ENCODE data around the gene ENOPH1.

Gene ENOPH1

DNA sequence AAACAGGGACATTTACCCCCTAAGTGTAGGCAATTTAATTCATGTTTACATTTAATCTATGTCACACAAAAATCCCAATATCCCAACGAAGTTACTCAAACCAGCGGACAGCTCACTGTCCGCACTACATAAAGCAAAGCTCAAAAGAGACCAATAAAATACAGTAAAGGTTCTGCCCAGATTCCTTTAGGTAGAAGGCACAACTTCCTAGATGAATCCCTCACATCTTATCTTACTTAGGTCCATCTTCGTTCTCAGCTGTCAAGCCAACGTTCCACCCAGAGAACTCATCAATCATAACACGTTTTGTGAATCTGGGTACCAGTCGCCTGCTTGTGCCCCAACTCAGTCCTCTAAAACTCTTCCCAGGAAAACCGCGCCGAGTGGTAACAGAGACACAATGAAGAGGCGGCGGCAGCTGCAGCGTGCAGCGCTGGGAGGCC, 1.8 kb upstream of the ENOPH1 start:
- DNase-seq (ENCODE audit: low read depth): no peak
- peak overlapping the region; percentile 93 for H3K4me3 ChIP-seq (ENCODE audit: low read depth, low read length)
- TF ChIP-seq, protein P1, sequence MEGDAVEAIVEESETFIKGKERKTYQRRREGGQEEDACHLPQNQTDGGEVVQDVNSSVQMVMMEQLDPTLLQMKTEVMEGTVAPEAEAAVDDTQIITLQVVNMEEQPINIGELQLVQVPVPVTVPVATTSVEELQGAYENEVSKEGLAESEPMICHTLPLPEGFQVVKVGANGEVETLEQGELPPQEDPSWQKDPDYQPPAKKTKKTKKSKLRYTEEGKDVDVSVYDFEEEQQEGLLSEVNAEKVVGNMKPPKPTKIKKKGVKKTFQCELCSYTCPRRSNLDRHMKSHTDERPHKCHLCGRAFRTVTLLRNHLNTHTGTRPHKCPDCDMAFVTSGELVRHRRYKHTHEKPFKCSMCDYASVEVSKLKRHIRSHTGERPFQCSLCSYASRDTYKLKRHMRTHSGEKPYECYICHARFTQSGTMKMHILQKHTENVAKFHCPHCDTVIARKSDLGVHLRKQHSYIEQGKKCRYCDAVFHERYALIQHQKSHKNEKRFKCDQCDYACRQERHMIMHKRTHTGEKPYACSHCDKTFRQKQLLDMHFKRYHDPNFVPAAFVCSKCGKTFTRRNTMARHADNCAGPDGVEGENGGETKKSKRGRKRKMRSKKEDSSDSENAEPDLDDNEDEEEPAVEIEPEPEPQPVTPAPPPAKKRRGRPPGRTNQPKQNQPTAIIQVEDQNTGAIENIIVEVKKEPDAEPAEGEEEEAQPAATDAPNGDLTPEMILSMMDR (IDR thresholded peaks at IDR 0.05; ENCODE audit: low read depth, low read length, missing control alignments): no peak

DNA sequence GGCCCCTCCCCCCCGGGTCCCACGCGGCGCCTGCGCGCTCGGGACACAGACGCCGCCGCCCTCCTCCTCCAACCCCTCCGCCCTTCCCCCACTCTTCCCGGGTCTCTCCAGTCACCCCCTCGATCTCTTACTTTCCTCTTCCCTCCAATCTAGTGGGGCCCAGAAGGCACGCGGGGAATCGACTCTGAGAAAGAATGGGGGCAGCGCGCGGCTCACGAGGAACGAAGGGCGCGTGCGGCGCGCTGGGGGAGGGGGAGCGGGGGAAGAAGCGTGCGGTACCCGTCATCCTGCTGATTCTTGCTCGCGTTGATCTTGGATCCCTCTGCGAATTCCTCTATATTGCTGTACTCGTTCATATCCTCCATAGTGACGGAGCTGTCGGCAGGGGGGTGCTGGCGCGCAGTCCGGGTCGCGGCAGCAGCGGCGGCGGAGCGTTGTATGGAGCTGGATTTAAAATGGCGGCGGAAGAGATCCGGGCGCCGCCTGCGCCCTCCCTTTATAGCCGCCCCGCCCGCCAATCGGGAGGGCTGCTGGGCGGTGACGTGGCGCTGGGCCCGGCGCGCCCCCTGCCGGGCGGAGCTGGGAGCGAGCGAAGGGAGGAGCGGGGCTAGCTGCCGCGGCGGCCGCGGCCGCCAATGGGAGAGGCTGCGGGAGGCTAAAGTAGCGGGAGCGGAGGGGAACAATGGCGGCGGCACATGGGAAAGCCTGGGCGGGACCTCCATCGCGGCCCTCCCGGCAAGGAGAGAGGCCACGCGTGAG, 1.2 kb upstream of the ENOPH1 start:
- TF ChIP-seq, protein P1 (IDR thresholded peaks at IDR 0.05; ENCODE audit: low read depth, low read length, missing control alignments): peak; percentile 79
- DNase-seq (ENCODE audit: low read depth): peak; percentile 54
- peak overlapping the region; percentile 99 for H3K4me3 ChIP-seq (ENCODE audit: low read depth, low read length)

DNA sequence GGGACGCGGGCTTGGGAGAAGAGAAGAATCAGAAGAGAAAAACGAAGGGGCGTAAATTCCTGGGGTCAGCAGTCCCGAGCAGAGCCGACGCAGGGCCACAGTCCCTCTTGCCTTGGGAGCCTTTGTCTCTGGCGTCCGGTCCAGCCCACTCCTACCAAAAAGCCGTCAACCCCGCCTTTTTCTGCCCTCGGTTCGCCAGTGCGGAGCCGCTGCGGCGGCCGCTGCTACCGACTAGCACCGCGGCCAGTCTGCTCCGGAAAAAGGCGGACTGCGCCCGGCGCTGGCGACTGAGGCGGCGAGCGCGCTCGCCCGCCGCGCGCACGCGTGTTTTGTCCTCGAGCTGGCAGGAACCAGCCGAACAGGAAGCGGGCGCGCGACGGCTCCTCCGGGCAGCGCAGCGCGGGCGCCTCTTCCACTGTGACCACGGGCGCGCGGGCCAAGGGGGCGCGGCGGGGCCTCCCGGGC, 630 bp upstream of the ENOPH1 start:
- peak overlapping the region; percentile 99 for H3K4me3 ChIP-seq (ENCODE audit: low read depth, low read length)
- TF ChIP-seq, protein P1 (IDR thresholded peaks at IDR 0.05; ENCODE audit: low read depth, low read length, missing control alignments): no peak
- DNase-seq (ENCODE audit: low read depth): no peak

DNA sequence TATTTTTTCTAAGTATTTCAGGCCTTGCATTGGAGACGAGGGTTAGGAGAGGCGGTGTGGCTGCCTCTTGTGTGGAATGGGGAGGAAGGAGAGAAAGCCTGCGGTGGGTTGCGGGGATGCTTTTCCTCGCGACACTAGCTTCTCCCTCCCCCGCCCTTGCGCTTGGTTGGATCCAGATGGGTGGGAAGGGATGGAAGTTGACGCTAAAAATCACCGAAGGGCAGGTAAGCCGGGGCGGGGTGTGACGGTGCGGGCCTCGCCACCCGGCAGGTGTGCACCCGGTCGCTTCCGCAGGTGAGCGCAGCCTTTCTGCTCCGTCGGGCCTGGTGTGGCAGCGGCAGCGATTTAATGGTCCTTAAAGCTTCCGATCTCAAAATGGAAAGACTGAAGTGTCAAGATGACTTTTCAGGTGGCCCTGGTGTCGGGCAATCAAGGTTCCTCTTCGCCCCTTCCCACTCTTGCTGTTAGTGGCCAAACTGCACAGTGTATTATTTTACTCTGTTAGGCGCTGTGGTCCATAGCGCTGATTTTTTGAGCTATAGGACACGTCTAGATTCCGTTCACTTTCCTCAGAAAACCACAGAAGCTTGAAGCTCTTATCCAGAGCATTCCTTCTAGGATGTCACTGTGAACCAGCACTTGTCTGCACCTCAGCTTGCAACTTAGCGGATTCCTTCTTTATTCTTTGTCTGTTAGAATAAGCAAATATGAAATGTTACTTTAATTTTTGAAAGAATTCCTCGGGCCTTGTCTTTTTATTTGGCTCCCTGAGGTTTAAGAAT, 765 bp downstream of the ENOPH1 start:
- DNase-seq (ENCODE audit: low read depth): no peak
- peak overlapping the region; percentile 99 for H3K4me3 ChIP-seq (ENCODE audit: low read depth, low read length)
- TF ChIP-seq, protein P1 (IDR thresholded peaks at IDR 0.05; ENCODE audit: low read depth, low read length, missing control alignments): no peak

DNA sequence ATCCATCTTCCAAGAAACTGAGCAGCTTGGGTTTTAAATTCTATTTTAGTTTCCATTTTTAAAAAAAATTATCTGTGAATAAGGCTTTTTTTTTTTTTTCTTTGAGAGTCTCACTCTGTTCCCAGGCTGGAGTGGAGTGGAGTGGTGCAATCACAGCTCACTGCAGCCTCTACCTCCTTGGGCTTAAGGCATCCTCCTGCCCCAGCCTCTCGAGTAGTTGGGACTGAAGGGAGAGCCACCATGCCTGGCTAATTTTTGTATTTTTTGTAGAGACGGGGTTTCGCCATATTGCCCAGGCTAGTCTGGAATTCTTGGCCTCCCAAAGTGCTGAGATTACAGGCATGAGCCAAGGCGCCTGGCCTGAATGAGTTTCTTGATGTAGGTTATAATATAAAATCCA, 1.4 kb downstream of the ENOPH1 start:
- TF ChIP-seq, protein P1 (IDR thresholded peaks at IDR 0.05; ENCODE audit: low read depth, low read length, missing control alignments): no peak
- DNase-seq (ENCODE audit: low read depth): no peak
- H3K4me3 ChIP-seq (ENCODE audit: low read depth, low read length): peak overlapping the region; percentile 99; the same call in 1 of the 2 replicates

DNA sequence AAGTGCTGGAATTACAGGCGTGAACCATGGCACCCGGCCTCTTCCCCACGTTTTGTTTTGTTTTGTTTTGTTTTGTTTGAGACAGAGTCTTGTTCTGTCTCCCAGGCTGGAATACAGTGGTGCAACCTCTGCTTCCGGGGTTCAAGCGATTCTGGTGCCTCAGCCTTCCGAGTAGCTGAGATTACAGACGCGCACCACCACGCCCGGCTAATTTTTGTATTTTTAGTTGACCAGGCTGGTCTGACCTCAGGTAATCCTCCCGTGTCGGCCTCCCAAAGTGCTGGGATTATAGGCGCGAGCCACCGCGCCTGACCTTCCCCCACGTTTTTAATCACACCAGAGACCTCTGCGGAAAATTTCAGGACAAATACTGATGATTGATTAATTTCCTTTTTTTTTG, 2.2 kb downstream of the ENOPH1 start:
- TF ChIP-seq, protein P1 (IDR thresholded peaks at IDR 0.05; ENCODE audit: low read depth, low read length, missing control alignments): no peak
- DNase-seq (ENCODE audit: low read depth): no peak
- no peak overlapping the region for H3K4me3 ChIP-seq (ENCODE audit: low read depth, low read length)
